Bone marrow (tissue), 2 donors: ENCODE results near the gene OR1E1.
"Not testable (repeated sequence)": the region's sequence is repeated elsewhere in the genome, so short reads cannot be mapped to it uniquely, and the experiment has no call there.

Experiments used
- DNase-seq, 2 donors: peaks; one replicate each; lab custom pipeline; 2025; lab: John Stamatoyannopoulos, UW

The OR1E1 gene

GRCh38 chr17:3398310-3398709 is at the start of gene OR1E1:
OR1E1 (minus strand) TSS chr17:3398410; CDS start chr17:3398410, 0 bp downstream.
- DNase-seq, result no peak

GRCh38 chr17:3447625-3448024 is 49.4 kb upstream of the OR1E1 start:
- no peak for DNase-seq

- DNase-seq, result no peak
Measured at GRCh38 chr17:3440451-3440850, 42.2 kb upstream of the OR1E1 start.

GRCh38 chr17:3438368-3438767 is 40.2 kb upstream of the OR1E1 start:
- no peak for DNase-seq

- DNase-seq, result no peak
Measured at GRCh38 chr17:3433741-3434140, 35.5 kb upstream of the OR1E1 start, which contains the start of gene OR1E2. OR1E2 (minus strand) TSS chr17:3433841; CDS start chr17:3433841, 0 bp downstream.

GRCh38 chr17:3433215-3433614 is 35.0 kb upstream of the OR1E1 start:
- DNase-seq, result peak in 1 of 2 donors; percentile 41

- no peak for DNase-seq
Measured at GRCh38 chr17:3418222-3418621, 20.0 kb upstream of the OR1E1 start.

GRCh38 chr17:3415610-3416009 is 17.4 kb upstream of the OR1E1 start:
- DNase-seq, result no peak

GRCh38 chr17:3412216-3412615 is 14.0 kb upstream of the OR1E1 start:
- not testable (repeated sequence) for DNase-seq

- no peak for DNase-seq
Measured at GRCh38 chr17:3411070-3411469, 12.9 kb upstream of the OR1E1 start, which contains the start of gene OR3A3. OR3A3 (plus strand) TSS chr17:3411370.

GRCh38 chr17:3403856-3404255 is 5.6 kb upstream of the OR1E1 start:
- not testable (repeated sequence) for DNase-seq

- no peak for DNase-seq
Measured at GRCh38 chr17:3401786-3402185, 3.6 kb upstream of the OR1E1 start.

GRCh38 chr17:3400055-3400454 is 1.8 kb upstream of the OR1E1 start:
- no peak for DNase-seq

GRCh38 chr17:3397801-3398200 is 409 bp downstream of the OR1E1 start:
- DNase-seq, result not testable (repeated sequence)

GRCh38 chr17:3389791-3390190 is 8.4 kb downstream of the OR1E1 start:
- DNase-seq, result no peak

- no peak for DNase-seq
Measured at GRCh38 chr17:3385869-3386816, 12.1 kb downstream of the OR1E1 start, which contains the start of gene OR3A2. OR3A2 (minus strand) TSS chr17:3386308.

- DNase-seq, result no peak
Measured at GRCh38 chr17:3381957-3382356, 16.3 kb downstream of the OR1E1 start.

GRCh38 chr17:3378321-3378720 is 19.9 kb downstream of the OR1E1 start:
- no peak for DNase-seq

- DNase-seq, result not testable (repeated sequence)
Measured at GRCh38 chr17:3371167-3371566, 27.0 kb downstream of the OR1E1 start.
